KOPT-K1 (cell line): ENCODE data around the gene ATG9A.

Experiments
- H3K27ac ChIP-seq: fragments of 200-600 bp; sonication (generic); 2 replicates; pipeline ENCODE4 v1.5.1; 2016; ENCODE audit warnings: antibody characterized with exemption, mild to moderate bottlenecking, low read depth, low read length; ENCODE audit not compliant: poor library complexity, severe bottlenecking
- H3K36me3 ChIP-seq: fragments of 200-600 bp; sonication (generic); 2 replicates; pipeline ENCODE4 v1.5.1; 2017; ENCODE audit warnings: antibody characterized with exemption, mild to moderate bottlenecking, low read length, moderate library complexity; ENCODE audit not compliant: insufficient read depth
- H3K9me3 ChIP-seq: fragments of 200-600 bp; sonication (generic); 2 replicates; pipeline ENCODE4 v1.5.1; 2017; ENCODE audit warnings: antibody characterized with exemption, low read length, mild to moderate bottlenecking; ENCODE audit not compliant: insufficient read depth, poor library complexity, severe bottlenecking

ATG9A gene

DNA sequence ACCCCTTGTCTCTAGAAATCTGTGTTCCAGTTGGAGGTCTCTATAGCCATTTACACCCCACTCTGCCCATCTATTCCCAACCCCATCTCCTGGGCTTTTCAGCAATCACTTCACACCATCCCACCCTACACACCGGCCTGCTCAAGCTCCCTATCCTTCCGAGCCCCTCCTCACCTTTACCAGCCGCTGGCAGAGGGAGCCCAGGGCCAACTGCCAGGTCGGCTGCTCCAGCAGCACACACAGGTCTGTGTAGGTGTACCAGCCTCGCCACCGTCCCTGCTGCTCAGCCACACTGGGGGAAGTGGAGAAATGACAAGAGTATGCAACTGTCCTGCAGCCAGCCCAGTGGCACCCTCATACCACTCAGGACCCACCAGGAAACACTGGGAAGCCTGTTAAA is 56.3 kb downstream of the ATG9A start:
- no peaks in the 10 kb centered on the region for H3K9me3 ChIP-seq
- no peak overlapping the region for H3K27ac ChIP-seq
- peaks cover 41% of the 10 kb centered on the region for H3K36me3 ChIP-seq

DNA sequence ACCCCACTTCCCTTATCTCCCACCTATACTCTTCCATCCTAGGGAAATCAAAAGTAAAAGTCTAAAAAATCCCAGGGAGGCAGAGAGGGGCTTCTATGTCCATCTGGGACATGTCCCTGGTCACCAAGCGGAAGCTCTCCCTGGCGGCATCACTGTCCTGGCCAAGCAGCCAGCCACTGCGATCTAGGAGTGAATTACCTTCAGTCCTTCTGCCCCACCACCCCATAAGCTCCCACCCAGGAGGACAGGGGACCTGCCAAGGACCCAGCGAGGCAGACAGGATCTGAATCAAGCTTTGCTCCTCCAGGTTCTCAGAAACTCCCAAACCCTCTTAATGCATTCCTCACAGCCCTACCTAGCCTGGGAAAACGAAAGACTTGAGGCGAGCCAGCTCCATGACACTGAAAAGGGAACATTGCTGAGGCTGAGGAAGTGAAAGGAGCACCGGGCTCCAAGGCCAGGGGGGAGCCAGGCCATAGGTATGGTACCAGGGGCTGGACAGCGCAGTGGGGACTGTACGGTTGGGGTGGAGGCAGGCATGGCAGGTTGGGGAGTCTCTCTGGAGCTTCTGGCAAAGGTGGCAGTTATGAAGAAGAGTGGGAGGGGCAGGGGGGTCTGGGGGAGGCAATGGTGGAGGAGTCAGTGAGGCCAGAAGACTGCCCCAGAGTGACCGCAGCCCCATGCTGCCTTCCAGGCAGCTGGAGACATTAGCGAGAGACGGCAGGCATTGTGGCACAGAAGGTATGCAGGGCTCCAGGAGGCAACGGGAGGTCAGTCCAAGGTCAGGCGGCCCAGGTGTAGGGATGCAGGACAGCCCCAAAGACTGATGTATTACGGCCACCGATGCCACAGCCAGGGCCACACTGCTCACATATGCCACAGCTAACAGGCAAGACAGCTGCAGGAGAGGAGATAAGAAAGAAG is 56.9 kb downstream of the ATG9A start:
- peaks cover 41% of the 10 kb centered on the region for H3K36me3 ChIP-seq
- H3K9me3 ChIP-seq, result no peaks in the 10 kb centered on the region
- H3K27ac ChIP-seq, result no peak overlapping the region

DNA sequence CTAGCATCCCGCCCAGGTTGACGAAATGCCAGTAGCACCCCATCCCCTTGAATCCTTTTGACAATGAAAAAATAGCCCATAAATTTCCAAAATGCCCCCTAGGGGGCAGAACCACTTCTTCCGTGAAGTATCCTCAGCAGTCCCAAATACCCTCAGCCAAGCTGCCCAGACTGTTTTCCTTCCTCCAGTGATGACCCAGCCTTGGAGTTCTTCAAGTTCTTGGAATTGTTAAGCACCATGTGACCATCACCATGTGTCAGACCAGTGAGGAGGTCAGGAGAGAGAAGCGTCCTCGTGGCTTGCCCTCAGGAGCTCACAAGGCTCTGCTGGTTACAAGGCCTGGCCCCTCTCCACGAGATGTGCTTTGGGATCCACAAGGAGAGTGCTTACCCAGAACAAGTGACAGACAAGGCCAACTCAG is 58.2 kb downstream of the ATG9A start:
- no peaks in the 10 kb centered on the region for H3K9me3 ChIP-seq
- H3K27ac ChIP-seq, result no peak overlapping the region
- peaks cover 41% of the 10 kb centered on the region for H3K36me3 ChIP-seq

DNA sequence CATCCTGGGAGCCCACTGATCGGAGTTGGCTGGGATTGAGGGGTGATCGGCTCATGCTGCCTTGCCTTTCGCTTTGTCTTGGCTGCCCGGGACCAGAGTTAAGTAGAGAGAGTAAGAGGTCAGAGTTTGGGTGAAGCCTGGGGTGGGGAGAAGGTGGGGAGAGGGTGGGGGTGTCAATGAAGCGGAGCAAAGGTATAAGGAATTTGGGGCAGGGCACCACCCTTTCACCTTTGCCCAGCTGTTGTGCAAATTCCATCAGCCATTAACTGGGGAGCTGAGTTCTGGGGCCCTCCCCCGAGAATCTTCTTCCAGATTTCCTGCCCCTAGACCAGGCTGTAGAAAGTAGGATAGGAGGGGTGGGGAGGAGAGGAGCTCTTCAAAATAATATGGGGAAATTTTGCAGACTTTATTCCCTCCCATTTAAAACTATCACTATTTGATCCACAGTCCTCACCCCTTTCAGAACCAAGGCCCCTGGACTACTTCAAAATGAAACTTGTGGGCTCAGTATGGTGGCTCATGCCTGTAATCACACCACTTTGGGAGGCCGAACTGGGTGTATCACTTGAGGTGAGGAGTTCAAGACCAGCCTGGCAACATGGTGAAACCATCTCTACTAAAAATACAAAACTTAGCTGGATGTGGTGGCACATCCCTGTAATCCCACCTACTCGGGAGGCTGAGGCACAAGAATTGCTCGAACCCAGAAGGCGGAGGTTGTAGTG is 59.3 kb downstream of the ATG9A start, which contains the start of gene SLC23A3:
Gene SLC23A3 (minus strand): TSS at position 100 of the 725 bp plus-strand sequence. CDS start 45 bp downstream, at position 55.
- H3K27ac ChIP-seq, result no peak within 1 kb of the TSS
- H3K36me3 ChIP-seq, result peaks cover 41% of the 10 kb centered on the region
- no peaks in the 10 kb centered on the region for H3K9me3 ChIP-seq
